ENCODE data around the gene H19.

H19 gene

GRCh38 chr11:1983601-1983961 is 14.1 kb downstream of the H19 start:
- no peak for DNase-seq

- no peak for DNase-seq
Observed at GRCh38 chr11:1982873-1983600, 14.6 kb downstream of the H19 start.

GRCh38 chr11:1979607-1980006 is 18.0 kb downstream of the H19 start:
- no peak for DNase-seq

- no peak for DNase-seq
Observed at GRCh38 chr11:1978720-1979473, 18.7 kb downstream of the H19 start.

GRCh38 chr11:1975185-1975584 is 22.5 kb downstream of the H19 start:
- DNase-seq, result no peak

GRCh38 chr11:1970956-1971355 is 26.7 kb downstream of the H19 start:
- DNase-seq, result no peak

GRCh38 chr11:1969776-1970175 is 27.9 kb downstream of the H19 start:
- DNase-seq, result no peak

GRCh38 chr11:1969035-1969434 is 28.6 kb downstream of the H19 start:
- DNase-seq, result no peak

- DNase-seq, result no peak
Observed at GRCh38 chr11:1968454-1969002, 29.1 kb downstream of the H19 start.

- DNase-seq, result no peak
Observed at GRCh38 chr11:1967641-1968225, 29.9 kb downstream of the H19 start.

- DNase-seq, result no peak
Observed at GRCh38 chr11:1966531-1966930, 31.1 kb downstream of the H19 start.

GRCh38 chr11:1964955-1965354 is 32.7 kb downstream of the H19 start:
- no peak for DNase-seq

GRCh38 chr11:1964348-1964747 is 33.3 kb downstream of the H19 start:
- DNase-seq, result no peak

GRCh38 chr11:1963864-1964263 is 33.8 kb downstream of the H19 start:
- DNase-seq, result no peak

- DNase-seq, result no peak
Observed at GRCh38 chr11:1959786-1960185, 37.9 kb downstream of the H19 start.

- DNase-seq, result no peak
Observed at GRCh38 chr11:1958367-1958766, 39.3 kb downstream of the H19 start.

GRCh38 chr11:1953489-1954266 is 44.0 kb downstream of the H19 start:
- DNase-seq, result no peak

GRCh38 chr11:1952806-1953482 is 44.7 kb downstream of the H19 start:
- DNase-seq, result no peak

- no peak for DNase-seq
Observed at GRCh38 chr11:1949922-1950321, 47.7 kb downstream of the H19 start.

GRCh38 chr11:1949302-1949701 is 48.3 kb downstream of the H19 start:
- no peak for DNase-seq

- no peak for DNase-seq
Observed at GRCh38 chr11:1948389-1948788, 49.3 kb downstream of the H19 start.

All from nucleus accumbens (tissue), 56 donors.